ENCODE results near the gene FLNA. TPM values are rescaled to one million over a fixed set of nuclear protein-coding genes. Genes with fewer than 3 reads are reported as not detected.

Gene FLNA
- total and polyA plus RNA-seq, 9 of the 15 experiments (the other 6 are each of a cell fraction or from before 2014, with no cell fraction given), result 6.2 to 735 (median 135) TPM

GRCh38 chrX:154369449-154370299 lies 4.8 kb downstream of the FLNA start (continued):
- no peak for TF ChIP-seq DLX4 (CRISPR knock-in tag; IDR thresholded peaks at IDR 0.05)
- TF ChIP-seq MTA3 (IDR thresholded peaks at IDR 0.05; ENCODE audit: borderline replicate concordance), result peak; percentile 16; the same call in 1 of the 2 replicates
- TF ChIP-seq TCFL5 (CRISPR knock-in tag; conservative IDR thresholded peaks at IDR 0.05), result no peak
- no peak for TF ChIP-seq ZFP30 (CRISPR knock-in tag; IDR thresholded peaks at IDR 0.05; ENCODE audit: borderline replicate concordance)
- peak; percentile 45; the same call in 1 of the 2 replicates for TF ChIP-seq SMARCA4 (IDR thresholded peaks at IDR 0.05)
- peak; percentile 42; the same call in 1 of the 2 replicates for TF ChIP-seq JUN (IDR thresholded peaks at IDR 0.05; ENCODE audit: borderline replicate concordance, low read depth, low read length)
- no peak for TF ChIP-seq JUN (CRISPR knock-in tag; IDR thresholded peaks at IDR 0.05; ENCODE audit: borderline replicate concordance)
- TF ChIP-seq ELK3 (CRISPR knock-in tag; IDR thresholded peaks at IDR 0.05), result no peak
- TF ChIP-seq ZNF740 (CRISPR knock-in tag; IDR thresholded peaks at IDR 0.05), result peak; percentile 76; the same call in 1 of the 2 replicates
- TF ChIP-seq ZNF740 (tag; IDR thresholded peaks at IDR 0.05), result no peak; a peak in 1 of 4 replicates
- no peak for TF ChIP-seq JUNB (CRISPR knock-in tag; conservative IDR thresholded peaks at IDR 0.05)
- no peak for TF ChIP-seq RBM14 (IDR thresholded peaks at IDR 0.05; ENCODE audit: borderline replicate concordance, insufficient read depth, low read depth, low read length)
- TF ChIP-seq PREB (CRISPR knock-in tag; IDR thresholded peaks at IDR 0.05), result no peak
- TF ChIP-seq NKRF (IDR thresholded peaks at IDR 0.05; ENCODE audit: borderline replicate concordance), result no peak
- TF ChIP-seq RCOR1 (IDR thresholded peaks at IDR 0.05; ENCODE audit: borderline replicate concordance in 1 of 2, low read depth in 2 of 2, low read length in 2 of 2), result peak in 1 of 2 experiments; percentile 50; a peak in 2 of 4 replicates
- no peak for TF ChIP-seq CHD4 (IDR thresholded peaks at IDR 0.05; ENCODE audit: insufficient read depth, insufficient replicate concordance, low read depth, low read length, poor library complexity, severe bottlenecking)
- TF ChIP-seq MTA1 (IDR thresholded peaks at IDR 0.05; ENCODE audit: borderline replicate concordance), result no peak
- TF ChIP-seq U2AF2 (optimal IDR thresholded peaks at IDR 0.05; ENCODE audit: low read depth, low read length), result no peak
- no peak for TF ChIP-seq ID3 (CRISPR knock-in tag; IDR thresholded peaks at IDR 0.05)
- peak; percentile 58; the same call in 1 of the 2 replicates for TF ChIP-seq ID3 (tag; IDR thresholded peaks at IDR 0.05)
